ENCODE data around the gene JARID2. TPM values are rescaled to one million over a fixed set of nuclear protein-coding genes. Genes with fewer than 3 reads are reported as not detected.

The JARID2 gene
- total RNA-seq, 3 donors from 2014 or later: 10.6 to 11.8 (median 11.4) TPM

GRCh38 chr6:15366879-15367278 lies 121.0 kb downstream of the JARID2 start:
- ATAC-seq: no peak
- Histone ChIP-seq H3K4me1 (ENCODE audit: low read depth) (peaks cover 22% of the 10 kb centered on the region), H3K36me3 (ENCODE audit: low read depth) (no peaks in the 10 kb centered on the region), H3K4me3 (no peak overlapping the region), H3K9me3 (no peaks in the 10 kb centered on the region)
- no peak for DNase-seq
- TF ChIP-seq CTCF (IDR thresholded peaks at IDR 0.05): no peak
- intact Hi-C loops (cut with DNase I, micrococcal nuclease): no loop called here

- H3K4me1 ChIP-seq (ENCODE audit: low read depth): peaks cover 20% of the 10 kb centered on the region
- intact Hi-C loops (cut with DNase I, micrococcal nuclease): no loop called here
Measured at GRCh38 chr6:15368186-15368585, 122.3 kb downstream of the JARID2 start.

GRCh38 chr6:15368873-15369272 lies 123.0 kb downstream of the JARID2 start:
- Histone ChIP-seq H3K4me3 (no peak overlapping the region), H3K36me3 (ENCODE audit: low read depth) (no peaks in the 10 kb centered on the region), H3K4me1 (ENCODE audit: low read depth) (peaks cover 14% of the 10 kb centered on the region), H3K9me3 (no peaks in the 10 kb centered on the region)
- TF ChIP-seq CTCF (IDR thresholded peaks at IDR 0.05): no peak
- no peak for DNase-seq
- ATAC-seq: no peak
- intact Hi-C loops (cut with DNase I, micrococcal nuclease): no loop called here

More at GRCh38 chr6:15368186-15368585, 122.3 kb downstream of the JARID2 start:
- DNase-seq: no peak
- Histone ChIP-seq H3K36me3 (ENCODE audit: low read depth) (no peaks in the 10 kb centered on the region), H3K4me3 (no peak overlapping the region), H3K9me3 (no peaks in the 10 kb centered on the region)
- no peak for TF ChIP-seq CTCF (IDR thresholded peaks at IDR 0.05)
- no peak for ATAC-seq

- TF ChIP-seq CTCF (IDR thresholded peaks at IDR 0.05): no peak
- DNase-seq (no peak), ATAC-seq (no peak)
- peaks cover 17% of the 10 kb centered on the region for H3K4me1 ChIP-seq (ENCODE audit: low read depth)
- H3K36me3 ChIP-seq (ENCODE audit: low read depth): no peaks in the 10 kb centered on the region
- no peak overlapping the region for H3K4me3 ChIP-seq
- intact Hi-C loops (cut with DNase I, micrococcal nuclease): no loop called here
- H3K9me3 ChIP-seq: no peaks in the 10 kb centered on the region
Measured at GRCh38 chr6:15369838-15370237, 124.0 kb downstream of the JARID2 start.

DNA sequence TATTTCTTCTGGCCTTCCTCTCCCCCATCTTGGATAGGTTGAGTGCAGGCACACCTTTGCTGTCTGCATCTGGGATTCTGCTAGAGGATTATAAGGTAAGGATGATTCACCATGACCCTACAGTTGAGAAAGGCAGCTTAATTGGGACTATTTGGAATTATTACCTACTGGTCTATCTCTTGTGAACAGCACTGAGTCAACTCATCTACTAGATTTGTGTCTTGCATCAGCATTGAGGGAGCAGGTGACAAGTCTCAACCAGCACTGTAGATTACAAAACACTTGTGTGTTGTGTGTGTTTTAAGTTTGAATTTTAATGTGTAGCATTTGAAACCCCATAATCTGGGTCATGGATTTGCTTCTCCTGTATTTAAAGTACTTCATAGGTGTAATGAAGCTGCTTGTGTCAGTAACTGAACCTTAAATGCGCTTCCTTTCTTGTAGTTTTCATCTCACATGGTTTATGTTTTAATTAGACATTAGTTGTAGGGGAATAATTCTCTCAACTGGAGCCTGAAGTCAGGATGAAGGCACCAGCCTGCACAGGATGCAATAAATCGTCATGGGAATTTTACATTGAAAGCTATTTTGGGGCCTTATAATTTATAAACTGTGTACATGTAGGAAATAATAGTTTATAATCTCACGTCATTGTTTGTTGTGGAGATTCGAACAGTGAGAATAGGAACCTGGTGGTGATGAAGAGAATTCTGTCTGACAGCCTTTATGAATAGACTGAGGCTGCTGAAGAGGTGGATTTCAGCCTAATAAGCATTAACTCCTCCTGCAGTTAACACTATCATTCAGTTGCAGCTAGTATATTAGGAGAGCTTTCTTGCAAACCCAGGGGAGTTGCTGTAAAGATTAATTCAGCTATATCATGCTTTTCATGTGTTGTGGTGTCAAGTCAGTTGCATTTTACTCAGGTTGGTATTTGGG lies 125.1 kb downstream of the JARID2 start:
- intact Hi-C loops (cut with DNase I, micrococcal nuclease): no loop called here
- ATAC-seq (no peak), DNase-seq (no peak)
- no peaks in the 10 kb centered on the region for H3K9me3 ChIP-seq
- H3K4me3 ChIP-seq: no peak overlapping the region
- no peak for TF ChIP-seq CTCF (IDR thresholded peaks at IDR 0.05)
- H3K4me1 ChIP-seq (ENCODE audit: low read depth): peaks cover 10% of the 10 kb centered on the region
- H3K36me3 ChIP-seq (ENCODE audit: low read depth): no peaks in the 10 kb centered on the region

All from mucosa of descending colon (tissue), 3 donors.